ENCODE data around the gene CLRN1.

DNA sequence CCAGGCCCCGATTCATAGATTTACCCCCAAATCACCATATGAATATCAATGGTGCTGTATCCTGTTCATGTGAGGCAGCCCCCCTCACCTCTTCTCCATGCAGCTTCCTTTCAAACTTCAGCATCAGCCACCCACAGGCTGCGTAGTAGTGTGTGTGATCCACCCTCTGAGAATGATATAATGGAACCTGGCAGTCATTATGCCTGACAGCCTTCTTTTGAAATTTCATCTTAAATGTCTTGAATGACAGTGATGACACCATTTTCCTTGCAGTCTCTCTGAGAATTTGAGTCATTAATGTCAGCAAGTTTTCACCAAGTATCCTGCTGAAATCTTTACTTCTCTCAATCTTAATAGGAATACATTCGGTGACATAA is 3.5 kb upstream of the CLRN1 start:
- TF ChIP-seq, protein P1, sequence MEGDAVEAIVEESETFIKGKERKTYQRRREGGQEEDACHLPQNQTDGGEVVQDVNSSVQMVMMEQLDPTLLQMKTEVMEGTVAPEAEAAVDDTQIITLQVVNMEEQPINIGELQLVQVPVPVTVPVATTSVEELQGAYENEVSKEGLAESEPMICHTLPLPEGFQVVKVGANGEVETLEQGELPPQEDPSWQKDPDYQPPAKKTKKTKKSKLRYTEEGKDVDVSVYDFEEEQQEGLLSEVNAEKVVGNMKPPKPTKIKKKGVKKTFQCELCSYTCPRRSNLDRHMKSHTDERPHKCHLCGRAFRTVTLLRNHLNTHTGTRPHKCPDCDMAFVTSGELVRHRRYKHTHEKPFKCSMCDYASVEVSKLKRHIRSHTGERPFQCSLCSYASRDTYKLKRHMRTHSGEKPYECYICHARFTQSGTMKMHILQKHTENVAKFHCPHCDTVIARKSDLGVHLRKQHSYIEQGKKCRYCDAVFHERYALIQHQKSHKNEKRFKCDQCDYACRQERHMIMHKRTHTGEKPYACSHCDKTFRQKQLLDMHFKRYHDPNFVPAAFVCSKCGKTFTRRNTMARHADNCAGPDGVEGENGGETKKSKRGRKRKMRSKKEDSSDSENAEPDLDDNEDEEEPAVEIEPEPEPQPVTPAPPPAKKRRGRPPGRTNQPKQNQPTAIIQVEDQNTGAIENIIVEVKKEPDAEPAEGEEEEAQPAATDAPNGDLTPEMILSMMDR (IDR thresholded peaks at IDR 0.05) = no peak
- TF ChIP-seq, protein P2, sequence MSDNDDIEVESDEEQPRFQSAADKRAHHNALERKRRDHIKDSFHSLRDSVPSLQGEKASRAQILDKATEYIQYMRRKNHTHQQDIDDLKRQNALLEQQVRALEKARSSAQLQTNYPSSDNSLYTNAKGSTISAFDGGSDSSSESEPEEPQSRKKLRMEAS (CRISPR knock-in tag; IDR thresholded peaks at IDR 0.05) = no peak
- TF ChIP-seq, protein P3, sequence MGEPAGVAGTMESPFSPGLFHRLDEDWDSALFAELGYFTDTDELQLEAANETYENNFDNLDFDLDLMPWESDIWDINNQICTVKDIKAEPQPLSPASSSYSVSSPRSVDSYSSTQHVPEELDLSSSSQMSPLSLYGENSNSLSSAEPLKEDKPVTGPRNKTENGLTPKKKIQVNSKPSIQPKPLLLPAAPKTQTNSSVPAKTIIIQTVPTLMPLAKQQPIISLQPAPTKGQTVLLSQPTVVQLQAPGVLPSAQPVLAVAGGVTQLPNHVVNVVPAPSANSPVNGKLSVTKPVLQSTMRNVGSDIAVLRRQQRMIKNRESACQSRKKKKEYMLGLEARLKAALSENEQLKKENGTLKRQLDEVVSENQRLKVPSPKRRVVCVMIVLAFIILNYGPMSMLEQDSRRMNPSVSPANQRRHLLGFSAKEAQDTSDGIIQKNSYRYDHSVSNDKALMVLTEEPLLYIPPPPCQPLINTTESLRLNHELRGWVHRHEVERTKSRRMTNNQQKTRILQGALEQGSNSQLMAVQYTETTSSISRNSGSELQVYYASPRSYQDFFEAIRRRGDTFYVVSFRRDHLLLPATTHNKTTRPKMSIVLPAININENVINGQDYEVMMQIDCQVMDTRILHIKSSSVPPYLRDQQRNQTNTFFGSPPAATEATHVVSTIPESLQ (CRISPR knock-in tag; IDR thresholded peaks at IDR 0.05) = no peak
- TF ChIP-seq JUN (CRISPR knock-in tag; IDR thresholded peaks at IDR 0.05) = no peak

All from WTC11 (cell line).